PFSK-1 (cell line): ENCODE measurements around the gene G6PD.
A peak's percentile ranks its signal among the peaks of the same experiment; 100 is the strongest.

Source experiments
- POLR2AphosphoS5 ChIP-seq: IDR thresholded peaks from 2 replicates; pipeline ENCODE4 v1.6.1; 2012; ENCODE audit warnings: low read depth, mild to moderate bottlenecking, control low read depth, low read length, moderate library complexity
- TAF1 ChIP-seq: IDR thresholded peaks from 2 replicates; pipeline ENCODE4 v1.6.1; 2012; ENCODE audit warnings: low read length, control low read depth, borderline replicate concordance; ENCODE audit not compliant: insufficient read depth
- TF ChIP-seq, protein P1 (sequence below), 2 experiments: IDR thresholded peaks; 2 replicates each; pipeline versions ENCODE4 v1.6.1 to v1.8.0; 2011 to 2012; ENCODE audit warnings: low read depth in 2 of 2, low read length in 2 of 2, control low read depth in 1 of 2, inconsistent platforms in 1 of 2, mild to moderate bottlenecking in 1 of 2, moderate library complexity in 1 of 2; ENCODE audit not compliant: insufficient read depth in 1 of 2

DNA sequence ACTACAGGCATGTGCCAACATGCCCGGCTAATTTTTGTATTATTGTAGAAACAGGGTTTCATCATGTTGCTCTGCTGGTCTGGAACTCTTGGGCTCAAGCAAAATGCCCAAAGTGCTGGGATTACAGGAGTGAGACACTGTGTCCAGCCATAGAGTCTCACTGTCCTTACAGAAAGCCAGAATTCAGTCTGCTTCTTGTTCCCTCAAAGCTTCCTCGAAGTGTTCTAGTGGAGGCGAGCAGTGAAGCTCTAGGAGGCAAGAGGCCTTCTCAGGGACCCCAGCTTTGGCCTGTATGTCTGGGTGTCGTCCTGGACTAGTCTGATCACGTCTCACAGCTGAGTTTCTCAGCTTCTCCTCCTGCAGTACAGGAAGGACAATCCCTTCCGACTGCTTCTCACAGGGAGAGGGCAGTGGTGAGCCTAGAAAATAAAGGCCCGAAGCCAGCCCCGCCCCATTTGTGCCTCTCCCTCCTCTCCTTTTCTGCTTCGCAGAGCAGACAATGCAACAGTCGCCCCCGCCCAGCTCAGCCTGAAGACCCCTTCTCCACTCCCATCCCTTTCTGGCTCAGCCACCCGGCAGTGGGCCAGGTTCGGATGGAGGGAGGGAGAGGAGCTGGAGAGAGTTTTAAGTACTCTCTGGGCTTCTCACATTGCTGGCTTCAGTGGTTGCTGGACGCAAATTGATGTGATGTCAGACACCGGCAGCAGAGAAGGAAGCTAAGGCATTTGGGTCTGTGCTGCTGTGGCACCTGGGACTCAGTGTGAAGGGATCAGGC is 19.6 kb downstream of the G6PD start:
- TF ChIP-seq, protein P1, sequence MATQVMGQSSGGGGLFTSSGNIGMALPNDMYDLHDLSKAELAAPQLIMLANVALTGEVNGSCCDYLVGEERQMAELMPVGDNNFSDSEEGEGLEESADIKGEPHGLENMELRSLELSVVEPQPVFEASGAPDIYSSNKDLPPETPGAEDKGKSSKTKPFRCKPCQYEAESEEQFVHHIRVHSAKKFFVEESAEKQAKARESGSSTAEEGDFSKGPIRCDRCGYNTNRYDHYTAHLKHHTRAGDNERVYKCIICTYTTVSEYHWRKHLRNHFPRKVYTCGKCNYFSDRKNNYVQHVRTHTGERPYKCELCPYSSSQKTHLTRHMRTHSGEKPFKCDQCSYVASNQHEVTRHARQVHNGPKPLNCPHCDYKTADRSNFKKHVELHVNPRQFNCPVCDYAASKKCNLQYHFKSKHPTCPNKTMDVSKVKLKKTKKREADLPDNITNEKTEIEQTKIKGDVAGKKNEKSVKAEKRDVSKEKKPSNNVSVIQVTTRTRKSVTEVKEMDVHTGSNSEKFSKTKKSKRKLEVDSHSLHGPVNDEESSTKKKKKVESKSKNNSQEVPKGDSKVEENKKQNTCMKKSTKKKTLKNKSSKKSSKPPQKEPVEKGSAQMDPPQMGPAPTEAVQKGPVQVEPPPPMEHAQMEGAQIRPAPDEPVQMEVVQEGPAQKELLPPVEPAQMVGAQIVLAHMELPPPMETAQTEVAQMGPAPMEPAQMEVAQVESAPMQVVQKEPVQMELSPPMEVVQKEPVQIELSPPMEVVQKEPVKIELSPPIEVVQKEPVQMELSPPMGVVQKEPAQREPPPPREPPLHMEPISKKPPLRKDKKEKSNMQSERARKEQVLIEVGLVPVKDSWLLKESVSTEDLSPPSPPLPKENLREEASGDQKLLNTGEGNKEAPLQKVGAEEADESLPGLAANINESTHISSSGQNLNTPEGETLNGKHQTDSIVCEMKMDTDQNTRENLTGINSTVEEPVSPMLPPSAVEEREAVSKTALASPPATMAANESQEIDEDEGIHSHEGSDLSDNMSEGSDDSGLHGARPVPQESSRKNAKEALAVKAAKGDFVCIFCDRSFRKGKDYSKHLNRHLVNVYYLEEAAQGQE (IDR thresholded peaks at IDR 0.05; ENCODE audit: insufficient read depth in 1 of 2, low read depth in 2 of 2, low read length in 2 of 2), result no peak
- TF ChIP-seq POLR2AphosphoS5 (peak; percentile 61; the same call in 1 of the 2 replicates), TAF1 (0 out of 2 replicates have a peak, but pooled peaks have one; percentile 44)
